H1 (cell line): Measurements from ENCODE around the gene MTRFR.

ENCODE experiments used
- BRCA1 ChIP-seq: IDR thresholded peaks from 2 replicates; pipeline ENCODE4 v1.6.1; 2012; ENCODE audit warnings: low read depth, low read length, improper control_type of control experiment
- GTF2F1 ChIP-seq: IDR thresholded peaks from 2 replicates; pipeline ENCODE4 v1.6.1; 2012; ENCODE audit warnings: low read depth, low read length, improper control_type of control experiment, borderline replicate concordance
- POLR2AphosphoS5 ChIP-seq: IDR thresholded peaks from 2 replicates; pipeline ENCODE4 v1.6.1; 2011; ENCODE audit warnings: low read depth, low read length
- RAD21 ChIP-seq, 2 experiments: IDR thresholded peaks in 1 of 2; conservative IDR thresholded peaks in 1 of 2; 2 replicates each; pipeline ENCODE4 v1.6.1; 2011; ENCODE audit warnings: low read depth in 2 of 2, low read length in 2 of 2, improper control_type of control experiment in 1 of 2, inconsistent platforms in 1 of 2, mild to moderate bottlenecking in 1 of 2, moderate library complexity in 1 of 2
- RFX5 ChIP-seq: IDR thresholded peaks from 2 replicates; pipeline ENCODE4 v1.6.1; 2011; ENCODE audit warnings: low read depth, low read length, improper control_type of control experiment, borderline replicate concordance
- YY1 ChIP-seq: IDR thresholded peaks from 2 replicates; pipeline ENCODE4 v1.6.1; 2011; ENCODE audit warnings: low read depth, mild to moderate bottlenecking, low read length
- TF ChIP-seq, protein P1 (sequence below), 3 experiments: IDR thresholded peaks; 1 replicate in 2 of 3; 2 replicates in 1 of 3; pipeline versions ENCODE4 v1.5.1 to v1.6.1; 2011; ENCODE audit warnings: low read length in 3 of 3, mild to moderate bottlenecking in 3 of 3, inconsistent platforms in 2 of 3, low read depth in 1 of 3, moderate library complexity in 1 of 3; ENCODE audit not compliant: insufficient read depth in 1 of 3; ENCODE audit errors: control extremely low read depth in 1 of 3

- TF ChIP-seq RFX5 (no peak), GTF2F1 (no peak), BRCA1 (no peak), POLR2AphosphoS5 (no peak), YY1 (no peak), RAD21 (IDR thresholded peaks at IDR 0.05 in 1 of 2, conservative IDR thresholded peaks at IDR 0.05 in 1 of 2; ENCODE audit: low read depth in 2 of 2, low read length in 2 of 2) (no peak)
- TF ChIP-seq, protein P1, sequence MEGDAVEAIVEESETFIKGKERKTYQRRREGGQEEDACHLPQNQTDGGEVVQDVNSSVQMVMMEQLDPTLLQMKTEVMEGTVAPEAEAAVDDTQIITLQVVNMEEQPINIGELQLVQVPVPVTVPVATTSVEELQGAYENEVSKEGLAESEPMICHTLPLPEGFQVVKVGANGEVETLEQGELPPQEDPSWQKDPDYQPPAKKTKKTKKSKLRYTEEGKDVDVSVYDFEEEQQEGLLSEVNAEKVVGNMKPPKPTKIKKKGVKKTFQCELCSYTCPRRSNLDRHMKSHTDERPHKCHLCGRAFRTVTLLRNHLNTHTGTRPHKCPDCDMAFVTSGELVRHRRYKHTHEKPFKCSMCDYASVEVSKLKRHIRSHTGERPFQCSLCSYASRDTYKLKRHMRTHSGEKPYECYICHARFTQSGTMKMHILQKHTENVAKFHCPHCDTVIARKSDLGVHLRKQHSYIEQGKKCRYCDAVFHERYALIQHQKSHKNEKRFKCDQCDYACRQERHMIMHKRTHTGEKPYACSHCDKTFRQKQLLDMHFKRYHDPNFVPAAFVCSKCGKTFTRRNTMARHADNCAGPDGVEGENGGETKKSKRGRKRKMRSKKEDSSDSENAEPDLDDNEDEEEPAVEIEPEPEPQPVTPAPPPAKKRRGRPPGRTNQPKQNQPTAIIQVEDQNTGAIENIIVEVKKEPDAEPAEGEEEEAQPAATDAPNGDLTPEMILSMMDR (IDR thresholded peaks at IDR 0.05; ENCODE audit: control extremely low read depth in 1 of 3, insufficient read depth in 1 of 3, low read depth in 1 of 3, low read length in 3 of 3): no peak
Measured at GRCh38 chr12:123293178-123293760, 60.0 kb downstream of the MTRFR start.
